ENCODE results near the gene OSBPL3. TPM values are rescaled to one million over a fixed set of nuclear protein-coding genes. Genes with fewer than 3 reads are reported as not detected.

The OSBPL3 gene
- total RNA-seq, 1 experiment from 2014 or later: 36.8 TPM

DNA sequence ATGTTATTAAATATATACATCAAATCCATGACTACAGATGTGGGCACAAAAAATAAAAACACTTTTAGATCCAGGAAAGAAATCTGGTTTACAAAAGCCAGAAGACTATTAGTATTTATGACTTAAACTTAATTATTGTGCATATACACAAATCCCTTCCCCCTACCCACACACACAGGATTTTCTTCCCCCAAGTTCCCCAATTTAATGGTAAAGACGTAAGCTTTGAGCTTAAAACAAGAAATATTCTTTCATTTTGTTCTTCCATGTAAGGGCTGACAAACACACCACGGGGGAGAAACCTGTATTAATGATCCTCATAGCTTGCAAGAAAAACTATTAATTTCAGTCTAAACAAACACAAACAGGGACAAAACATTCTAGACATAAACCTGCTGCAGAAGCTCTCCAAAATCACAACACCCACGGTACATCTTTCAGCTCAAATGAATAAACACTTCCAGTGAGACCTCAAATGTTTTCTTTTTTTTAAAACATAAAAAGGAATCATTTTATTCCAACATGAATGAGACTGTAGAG lies 28.5 kb downstream of the OSBPL3 start:
- CTCF ChIA-PET: no interaction called here
- ATAC-seq: no peak
- peaks cover 99% of the 10 kb centered on the region for H3K79me2 ChIP-seq (ENCODE audit: insufficient read depth, low read length)

More for the DNA sequence above, 28.5 kb downstream of the OSBPL3 start:
- no peak overlapping the region for H3K27ac ChIP-seq (ENCODE audit: low read depth, low read length)
- H3K27me3 ChIP-seq (ENCODE audit: insufficient read depth, low read length): no peaks in the 10 kb centered on the region
- H3K9me3 ChIP-seq (ENCODE audit: control insufficient read depth in 1 of 2, insufficient read depth in 1 of 2, low read depth in 1 of 2, low read length in 2 of 2): no peaks in the 10 kb centered on the region
- H4K20me1 ChIP-seq (ENCODE audit: insufficient read depth): peaks cover 8% of the 10 kb centered on the region; the same call in 1 of the 2 replicates
- TF ChIP-seq EZH2phosphoT487 (IDR thresholded peaks at IDR 0.05; ENCODE audit: borderline replicate concordance): no peak
- TF ChIP-seq SP1 (IDR thresholded peaks at IDR 0.05; ENCODE audit: low read depth): no peak
- no peak for TF ChIP-seq CEBPB (IDR thresholded peaks at IDR 0.05; ENCODE audit: low read depth)
- no peak for TF ChIP-seq CBX3 (IDR thresholded peaks at IDR 0.05; ENCODE audit: low read depth)
- TF ChIP-seq CTCF (IDR thresholded peaks at IDR 0.05 in 2 of 3, conservative IDR thresholded peaks at IDR 0.05 in 1 of 3; ENCODE audit: borderline replicate concordance in 1 of 3, insufficient read depth in 1 of 3, low read depth in 2 of 3, low read length in 2 of 3): no peak
- no peak for TF ChIP-seq ATF3 (IDR thresholded peaks at IDR 0.05)
- no peak for TF ChIP-seq SRF (IDR thresholded peaks at IDR 0.05; ENCODE audit: low read depth)
- TF ChIP-seq EZH2 (IDR thresholded peaks at IDR 0.05): no peak
- no peak overlapping the region for H3K4me3 ChIP-seq (replicated peaks in 1 of 2; ENCODE audit: low read depth in 1 of 2, low read length in 2 of 2)
- POLR2A ChIA-PET: interaction anchor here (1.8 kb wide), 1 partner anchor 13 kb away, joined by 4 read pairs; no protein-coding TSS in a partner anchor
- H2AFZ ChIP-seq (ENCODE audit: low read depth, low read length, poor library complexity, severe bottlenecking): no peak overlapping the region
- RAD21 ChIA-PET (ENCODE audit: low non-redundant PET in 1 of 2, low total read pairs in 2 of 2, uncharacterized antibody in 2 of 2, unreplicated experiment in 2 of 2): no interaction called here
- H3K36me3 ChIP-seq (ENCODE audit: control insufficient read depth in 1 of 2, insufficient read depth in 2 of 2, low read length in 2 of 2): no peaks in the 10 kb centered on the region
- no peak for DNase-seq (ENCODE audit: low read depth, low spot score)
- H3K4me1 ChIP-seq (ENCODE audit: control insufficient read depth in 1 of 2, insufficient read depth in 2 of 2, low read length in 2 of 2): peaks cover 18 to 30% of the 10 kb centered on the region in 2 experiments
- H3K4me2 ChIP-seq (ENCODE audit: low read length): no peak overlapping the region
- H3K9ac ChIP-seq (ENCODE audit: low read length): no peak overlapping the region
- no peaks in the 10 kb centered on the region for H3K9me2 ChIP-seq (ENCODE audit: insufficient read depth)
- intact Hi-C loops (cut with micrococcal nuclease): no loop called here
- no TSS peak for BruUV-seq (replicated peaks)

Measured in HCT116 (cell line).